ENCODE data around the gene TNS1. TPM values are rescaled to one million over a fixed set of nuclear protein-coding genes. Genes with fewer than 3 reads are reported as not detected.

The TNS1 gene
- total RNA-seq, 2 donors from 2014 or later, result 3.3 to 4.2 TPM

DNA sequence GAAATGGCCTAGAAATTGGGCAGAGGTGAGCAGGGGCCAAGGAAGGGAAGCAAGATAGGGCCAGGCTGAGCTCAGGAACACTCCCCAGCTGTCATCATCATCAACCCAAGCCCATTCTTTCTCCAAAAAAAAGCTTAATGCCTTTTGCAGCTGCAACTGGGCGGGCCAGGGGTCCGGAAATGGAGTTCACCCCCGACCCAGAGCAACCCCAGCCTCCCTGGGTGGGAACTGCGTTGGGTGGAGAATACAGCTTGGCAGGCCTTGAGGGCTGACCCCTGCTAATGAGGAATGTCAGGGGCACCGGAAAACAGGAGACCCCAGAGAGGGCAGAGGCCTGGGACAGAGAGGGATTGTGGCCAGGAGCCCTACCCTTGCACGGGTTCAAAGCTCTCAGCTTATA is 64.8 kb downstream of the TNS1 start:
- Histone ChIP-seq H3K9me3 (ENCODE audit: control insufficient read depth, low read length) (no peaks in the 10 kb centered on the region), H3K27ac (ENCODE audit: low read depth, low read length) (no peak overlapping the region), H3K9ac (ENCODE audit: extremely low read depth, low read length, poor library complexity, severe bottlenecking) (no peak overlapping the region), H3K27me3 (ENCODE audit: control insufficient read depth, insufficient read depth, low read length, poor library complexity, severe bottlenecking) (no peaks in the 10 kb centered on the region), H3K36me3 (ENCODE audit: control insufficient read depth, insufficient read depth, low read length) (no peaks in the 10 kb centered on the region), H3K4me3 (ENCODE audit: low read length) (no peak overlapping the region), H3K4me1 (ENCODE audit: control insufficient read depth, insufficient read depth, low read length) (peaks cover 11% of the 10 kb centered on the region)
- Mint-ChIP-seq H3K36me3 (ENCODE audit: low read depth) (no peaks in the 10 kb centered on the region), H3K9me3 (no peaks in the 10 kb centered on the region), H3K27me3 (ENCODE audit: insufficient read depth) (no peaks in the 10 kb centered on the region), H3K27ac (no peak overlapping the region), H3K4me1 (peaks cover 20% of the 10 kb centered on the region), H3K4me3 (no peak overlapping the region)
- DNase-seq, result no peak
- TF ChIP-seq, protein P1, sequence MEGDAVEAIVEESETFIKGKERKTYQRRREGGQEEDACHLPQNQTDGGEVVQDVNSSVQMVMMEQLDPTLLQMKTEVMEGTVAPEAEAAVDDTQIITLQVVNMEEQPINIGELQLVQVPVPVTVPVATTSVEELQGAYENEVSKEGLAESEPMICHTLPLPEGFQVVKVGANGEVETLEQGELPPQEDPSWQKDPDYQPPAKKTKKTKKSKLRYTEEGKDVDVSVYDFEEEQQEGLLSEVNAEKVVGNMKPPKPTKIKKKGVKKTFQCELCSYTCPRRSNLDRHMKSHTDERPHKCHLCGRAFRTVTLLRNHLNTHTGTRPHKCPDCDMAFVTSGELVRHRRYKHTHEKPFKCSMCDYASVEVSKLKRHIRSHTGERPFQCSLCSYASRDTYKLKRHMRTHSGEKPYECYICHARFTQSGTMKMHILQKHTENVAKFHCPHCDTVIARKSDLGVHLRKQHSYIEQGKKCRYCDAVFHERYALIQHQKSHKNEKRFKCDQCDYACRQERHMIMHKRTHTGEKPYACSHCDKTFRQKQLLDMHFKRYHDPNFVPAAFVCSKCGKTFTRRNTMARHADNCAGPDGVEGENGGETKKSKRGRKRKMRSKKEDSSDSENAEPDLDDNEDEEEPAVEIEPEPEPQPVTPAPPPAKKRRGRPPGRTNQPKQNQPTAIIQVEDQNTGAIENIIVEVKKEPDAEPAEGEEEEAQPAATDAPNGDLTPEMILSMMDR (conservative IDR thresholded peaks at IDR 0.05), result no peak
- WGBS, 2 experiments (ENCODE audit: insufficient coverage in 1 of 2, insufficient read length in 1 of 2), result 93 to 96% methylated on average over 4 to 6 of the region's 6 CpGs

DNA sequence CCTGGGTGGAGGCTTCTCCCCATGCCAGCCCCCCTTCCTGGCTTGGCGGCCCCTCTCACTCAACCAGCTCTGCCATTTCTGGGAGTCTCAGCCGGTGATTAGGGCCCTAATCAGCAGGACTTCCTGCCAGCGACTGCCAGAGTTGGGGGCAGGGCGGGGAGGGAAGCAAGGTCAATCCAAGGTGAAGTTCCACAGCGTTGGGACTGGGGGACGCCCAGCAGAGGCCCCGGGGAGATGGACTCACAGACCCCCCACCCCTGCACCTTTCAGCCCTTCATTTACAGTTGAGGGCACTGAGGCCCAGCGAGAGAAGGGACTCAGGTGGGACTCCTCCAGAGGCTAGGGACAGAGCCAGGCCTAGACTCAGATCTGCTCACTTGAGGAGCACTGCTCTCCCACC is 65.3 kb downstream of the TNS1 start:
- Histone ChIP-seq H3K4me1 (ENCODE audit: control insufficient read depth, insufficient read depth, low read length) (peaks cover 11% of the 10 kb centered on the region), H3K36me3 (ENCODE audit: control insufficient read depth, insufficient read depth, low read length) (no peaks in the 10 kb centered on the region), H3K4me3 (ENCODE audit: low read length) (no peak overlapping the region), H3K27ac (ENCODE audit: low read depth, low read length) (no peak overlapping the region), H3K9me3 (ENCODE audit: control insufficient read depth, low read length) (no peaks in the 10 kb centered on the region), H3K9ac (ENCODE audit: extremely low read depth, low read length, poor library complexity, severe bottlenecking) (no peak overlapping the region), H3K27me3 (ENCODE audit: control insufficient read depth, insufficient read depth, low read length, poor library complexity, severe bottlenecking) (no peaks in the 10 kb centered on the region)
- TF ChIP-seq, protein P1 (conservative IDR thresholded peaks at IDR 0.05), result no peak
- Mint-ChIP-seq H3K27me3 (ENCODE audit: insufficient read depth) (no peaks in the 10 kb centered on the region), H3K27ac (no peak overlapping the region), H3K9me3 (no peaks in the 10 kb centered on the region), H3K4me1 (peaks cover 20% of the 10 kb centered on the region), H3K4me3 (no peak overlapping the region), H3K36me3 (ENCODE audit: low read depth) (no peaks in the 10 kb centered on the region)
- DNase-seq, result no peak
- WGBS, 2 experiments (ENCODE audit: insufficient coverage in 1 of 2, insufficient read length in 1 of 2), result 64 to 72% methylated on average over 2 to 8 of the region's 8 CpGs

DNA sequence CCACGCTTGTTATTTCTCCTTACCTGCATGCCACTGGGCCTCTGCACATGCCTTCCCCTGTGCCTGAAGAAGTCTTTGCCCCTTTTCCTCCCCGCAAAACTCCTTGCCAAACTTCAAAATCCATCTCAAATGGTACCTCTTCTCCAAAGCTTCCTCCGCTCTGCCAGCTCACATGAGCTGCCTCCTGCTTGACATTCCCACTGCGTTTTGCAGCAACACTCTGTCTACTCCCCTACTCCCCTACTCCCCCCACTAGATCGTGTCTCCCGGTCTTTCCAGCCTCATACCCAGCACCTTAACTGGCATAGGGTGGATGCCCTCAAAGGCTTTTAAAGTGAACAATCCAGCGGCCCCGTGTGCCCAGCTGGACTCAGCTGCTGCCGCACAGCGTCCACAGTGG is 65.8 kb downstream of the TNS1 start:
- WGBS, 2 experiments (ENCODE audit: insufficient coverage in 1 of 2, insufficient read length in 1 of 2), result 81 to 82% methylated on average over 10 of the region's 10 CpGs
- TF ChIP-seq, protein P1 (conservative IDR thresholded peaks at IDR 0.05), result no peak
- no peak overlapping the region for H3K4me3 Mint-ChIP-seq

More for the DNA sequence above, 65.8 kb downstream of the TNS1 start:
- Mint-ChIP-seq H3K27ac (no peak overlapping the region), H3K36me3 (ENCODE audit: low read depth) (no peaks in the 10 kb centered on the region), H3K27me3 (ENCODE audit: insufficient read depth) (no peaks in the 10 kb centered on the region), H3K9me3 (no peaks in the 10 kb centered on the region), H3K4me1 (peaks cover 20% of the 10 kb centered on the region)
- H3K4me3 ChIP-seq (ENCODE audit: low read length), result no peak overlapping the region
- H3K9ac ChIP-seq (ENCODE audit: extremely low read depth, low read length, poor library complexity, severe bottlenecking), result no peak overlapping the region
- H3K4me1 ChIP-seq (ENCODE audit: control insufficient read depth, insufficient read depth, low read length), result peaks cover 11% of the 10 kb centered on the region
- no peak for DNase-seq
- no peaks in the 10 kb centered on the region for H3K9me3 ChIP-seq (ENCODE audit: control insufficient read depth, low read length)
- no peaks in the 10 kb centered on the region for H3K36me3 ChIP-seq (ENCODE audit: control insufficient read depth, insufficient read depth, low read length)
- H3K27me3 ChIP-seq (ENCODE audit: control insufficient read depth, insufficient read depth, low read length, poor library complexity, severe bottlenecking), result no peaks in the 10 kb centered on the region
- no peak overlapping the region for H3K27ac ChIP-seq (ENCODE audit: low read depth, low read length)
